A673 (cell line): ENCODE measurements around the gene CCT3.

Source experiments
- EZH2 ChIP-seq: fragments of 200-600 bp; sonication (generic); IDR thresholded peaks from 2 replicates; pipeline ENCODE4 v1.6.1; 2017; ENCODE audit warnings: borderline replicate concordance, low read depth, mild to moderate bottlenecking, mixed read lengths, antibody characterized with exemption, low read length; ENCODE audit not compliant: poor library complexity, severe bottlenecking
- TF ChIP-seq, protein P1 (sequence below): fragments of 300-800, 200-600 bp; sonication (generic); conservative IDR thresholded peaks from 2 replicates; pipeline ENCODE4 v1.5.1; 2017; ENCODE audit warnings: low read depth, mild to moderate bottlenecking, antibody characterized with exemption, low read length, moderate library complexity, mixed read lengths

DNA sequence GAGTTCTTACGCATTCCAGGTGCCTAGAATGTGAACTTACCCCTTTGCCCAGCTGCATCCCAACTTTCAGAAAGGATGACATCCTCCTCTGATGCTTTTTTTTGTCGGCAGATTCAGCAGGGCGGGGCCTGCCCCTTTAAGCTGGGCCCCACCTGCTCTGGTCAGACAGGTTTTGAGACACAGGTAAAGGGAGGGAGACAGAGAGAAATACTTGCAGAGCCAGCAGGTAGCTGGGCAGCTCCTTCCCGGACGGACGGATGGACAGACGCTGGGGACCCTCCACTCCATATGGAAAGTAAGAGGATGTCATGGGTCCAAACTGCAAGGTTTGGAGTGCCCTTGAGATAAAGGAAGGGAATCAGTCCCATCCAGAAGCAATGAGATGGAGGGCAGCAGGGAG lies 54.0 kb downstream of the CCT3 start, which contains the start of gene TMEM79:
- TF ChIP-seq, protein P1, sequence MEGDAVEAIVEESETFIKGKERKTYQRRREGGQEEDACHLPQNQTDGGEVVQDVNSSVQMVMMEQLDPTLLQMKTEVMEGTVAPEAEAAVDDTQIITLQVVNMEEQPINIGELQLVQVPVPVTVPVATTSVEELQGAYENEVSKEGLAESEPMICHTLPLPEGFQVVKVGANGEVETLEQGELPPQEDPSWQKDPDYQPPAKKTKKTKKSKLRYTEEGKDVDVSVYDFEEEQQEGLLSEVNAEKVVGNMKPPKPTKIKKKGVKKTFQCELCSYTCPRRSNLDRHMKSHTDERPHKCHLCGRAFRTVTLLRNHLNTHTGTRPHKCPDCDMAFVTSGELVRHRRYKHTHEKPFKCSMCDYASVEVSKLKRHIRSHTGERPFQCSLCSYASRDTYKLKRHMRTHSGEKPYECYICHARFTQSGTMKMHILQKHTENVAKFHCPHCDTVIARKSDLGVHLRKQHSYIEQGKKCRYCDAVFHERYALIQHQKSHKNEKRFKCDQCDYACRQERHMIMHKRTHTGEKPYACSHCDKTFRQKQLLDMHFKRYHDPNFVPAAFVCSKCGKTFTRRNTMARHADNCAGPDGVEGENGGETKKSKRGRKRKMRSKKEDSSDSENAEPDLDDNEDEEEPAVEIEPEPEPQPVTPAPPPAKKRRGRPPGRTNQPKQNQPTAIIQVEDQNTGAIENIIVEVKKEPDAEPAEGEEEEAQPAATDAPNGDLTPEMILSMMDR = no peak
- no peak for TF ChIP-seq EZH2
